Epithelial cell of umbilical artery (primary cell): Measurements from ENCODE around the gene LRRFIP2. TPM values are rescaled to one million over a fixed set of nuclear protein-coding genes. Genes with fewer than 3 reads are reported as not detected.

Source experiments
- total RNA-seq: library from RNA; depleted of rRNA; stranded (reverse); fragments of >200 nt; gene quantifications from 2 replicates; pipeline ENCODE4 v1.2.3, GENCODE V29; 2014

The LRRFIP2 gene
- 42.6 and 60.8 TPM in 2 replicates for total RNA-seq

GRCh38 chr3:37174532-37175126 is at the start of gene LRRFIP2:
TSS of gene LRRFIP2 (minus strand) at chr3:37174582. CDS start at chr3:37148983, 25,599 bp downstream.

Other genes with a start within 250 kb of the LRRFIP2 start
- gene TRANK1, start 229.5 kb downstream of the LRRFIP2 start, total RNA-seq: 2.9 and 11.9 TPM in 2 replicates
- gene EPM2AIP1, start 181.5 kb downstream of the LRRFIP2 start, total RNA-seq: 9.6 and 11.4 TPM in 2 replicates
- gene MLH1, start 181.1 kb downstream of the LRRFIP2 start, total RNA-seq: 33.5 and 34.0 TPM in 2 replicates
- gene GOLGA4, start 68.7 kb upstream of the LRRFIP2 start, total RNA-seq: 47.1 and 48.5 TPM in 2 replicates